Neural progenitor cell (in vitro differentiated cells): Measurements from ENCODE around the gene TUBB2B.
"Not testable (repeated sequence)": the region's sequence is repeated elsewhere in the genome, so short reads cannot be mapped to it uniquely, and the experiment has no call there.

Experiments used
- CTCF ChIP-seq: fragments of 200-600 bp; sonication (generic); IDR thresholded peaks from 2 replicates; pipeline ENCODE4 v1.5.1; 2017; ENCODE audit warnings: antibody characterized with exemption, mild to moderate bottlenecking
- EZH2 ChIP-seq: fragments of 200-600 bp; sonication (generic); IDR thresholded peaks from 2 replicates; pipeline ENCODE4 v1.6.1; 2017; ENCODE audit warnings: antibody characterized with exemption, mild to moderate bottlenecking, moderate library complexity

- TF ChIP-seq CTCF, EZH2: not testable (repeated sequence)
Observed at GRCh38 chr6:3179945-3180344, 47.5 kb downstream of the TUBB2B start.
